Embryonic facial prominence (tissue), 1 donor: ENCODE results near the gene NUAK2.

Experiments used
- DNase-seq: peaks from one replicate; pipeline ENCODE4 v3.0.0-alpha.2; 2016; ENCODE audit errors: extremely low spot score

The NUAK2 gene

GRCh38 chr1:205275133-205275532 is 46.4 kb downstream of the NUAK2 start:
- DNase-seq, result no peak

- no peak for DNase-seq
Measured at GRCh38 chr1:205274041-205274691, 47.4 kb downstream of the NUAK2 start.

GRCh38 chr1:205273551-205273982 is 48.0 kb downstream of the NUAK2 start:
- peak; percentile 59 for DNase-seq

GRCh38 chr1:205272536-205272935 is 49.0 kb downstream of the NUAK2 start:
- DNase-seq, result no peak

- no peak for DNase-seq
Measured at GRCh38 chr1:205271745-205272144, 49.8 kb downstream of the NUAK2 start.

- no peak for DNase-seq
Measured at GRCh38 chr1:205271277-205271676, 50.3 kb downstream of the NUAK2 start.

- DNase-seq, result no peak
Measured at GRCh38 chr1:205270764-205271163, 50.8 kb downstream of the NUAK2 start.

GRCh38 chr1:205270271-205270670 is 51.3 kb downstream of the NUAK2 start:
- DNase-seq, result no peak

GRCh38 chr1:205269711-205270110 is 51.8 kb downstream of the NUAK2 start:
- no peak for DNase-seq

- DNase-seq, result no peak
Measured at GRCh38 chr1:205268846-205269680, 52.5 kb downstream of the NUAK2 start.

- DNase-seq, result no peak
Measured at GRCh38 chr1:205267306-205267902, 54.1 kb downstream of the NUAK2 start.

- no peak for DNase-seq
Measured at GRCh38 chr1:205266611-205267305, 54.8 kb downstream of the NUAK2 start.

GRCh38 chr1:205263580-205264190 is 57.9 kb downstream of the NUAK2 start:
- no peak for DNase-seq

GRCh38 chr1:205262731-205263171 is 58.8 kb downstream of the NUAK2 start:
- no peak for DNase-seq

- no peak for DNase-seq
Measured at GRCh38 chr1:205261946-205262691, 59.4 kb downstream of the NUAK2 start.

GRCh38 chr1:205260948-205261732 is 60.4 kb downstream of the NUAK2 start:
- no peak for DNase-seq

- DNase-seq, result no peak
Measured at GRCh38 chr1:205259998-205260397, 61.5 kb downstream of the NUAK2 start.

- DNase-seq, result no peak
Measured at GRCh38 chr1:205259324-205259832, 62.2 kb downstream of the NUAK2 start.

- DNase-seq, result no peak
Measured at GRCh38 chr1:205258719-205259118, 62.8 kb downstream of the NUAK2 start.

GRCh38 chr1:205258261-205258691 is 63.3 kb downstream of the NUAK2 start:
- no peak for DNase-seq
